COLO668 (cell line): ENCODE measurements around the gene CACNA1E.

ENCODE experiments used
- DNase-seq: peaks from one replicate; lab custom pipeline; 2025; ENCODE audit not compliant: unreplicated experiment; lab: John Stamatoyannopoulos, UW

The CACNA1E gene

DNA sequence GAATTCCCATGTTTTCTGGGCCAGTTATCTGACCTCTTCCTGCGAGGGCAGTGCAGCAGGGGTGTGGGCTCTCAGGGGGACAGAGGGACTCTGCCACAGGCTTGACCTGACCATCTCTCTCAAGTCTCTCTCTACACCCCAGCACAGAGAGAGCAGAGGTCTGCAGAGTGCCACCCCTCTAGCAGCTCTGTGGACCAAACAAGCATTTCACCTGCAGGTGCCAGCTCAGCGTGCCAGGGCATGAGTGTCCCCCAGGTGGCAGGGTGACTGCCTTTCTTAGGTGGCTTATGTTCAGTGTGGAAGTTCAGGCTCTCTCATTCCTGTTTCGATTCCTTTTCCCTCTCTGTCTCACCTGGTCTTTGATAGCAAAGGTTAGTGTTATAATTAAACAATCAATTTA is 191.3 kb downstream of the CACNA1E start:
- peak; percentile 35 for DNase-seq

DNA sequence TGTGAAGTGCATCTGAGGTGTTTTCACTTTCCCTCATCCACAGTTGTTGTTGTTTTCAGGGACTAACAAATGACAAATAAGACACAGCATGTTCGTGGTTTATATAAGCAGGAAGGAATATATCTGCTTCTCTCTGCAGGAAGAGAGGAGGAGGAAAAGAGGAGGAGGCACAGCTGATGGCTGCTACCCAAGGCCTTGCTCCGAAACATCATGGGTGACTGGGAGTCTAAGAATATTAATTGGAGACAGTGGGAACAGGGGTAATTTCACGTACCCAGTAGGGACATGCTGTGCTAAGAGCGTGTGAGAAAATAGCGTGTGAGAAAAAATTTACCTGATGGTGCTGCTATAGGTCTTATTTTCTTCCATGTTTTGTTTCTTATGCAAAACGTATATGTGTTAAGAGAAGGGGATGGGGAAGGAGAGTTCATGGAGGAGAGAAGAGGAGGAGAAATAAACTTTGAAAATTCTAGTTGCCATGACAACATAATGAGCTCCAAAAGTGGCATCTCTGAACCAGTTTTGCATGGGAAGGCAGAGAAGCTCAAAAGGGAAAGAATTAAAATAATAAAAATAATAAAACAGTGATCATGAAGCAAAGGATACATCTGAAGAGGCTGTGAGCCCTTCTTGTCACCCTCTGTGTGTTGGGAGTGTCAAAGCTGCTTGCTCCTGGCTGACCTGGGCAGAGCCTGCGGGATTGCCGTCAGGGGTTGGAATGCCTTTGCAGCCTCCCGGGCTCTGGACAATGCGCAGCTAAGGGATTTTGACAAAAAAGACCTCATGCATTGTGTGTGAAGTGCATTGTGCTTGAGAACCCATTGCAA is 192.0 kb downstream of the CACNA1E start:
- DNase-seq: no peak

DNA sequence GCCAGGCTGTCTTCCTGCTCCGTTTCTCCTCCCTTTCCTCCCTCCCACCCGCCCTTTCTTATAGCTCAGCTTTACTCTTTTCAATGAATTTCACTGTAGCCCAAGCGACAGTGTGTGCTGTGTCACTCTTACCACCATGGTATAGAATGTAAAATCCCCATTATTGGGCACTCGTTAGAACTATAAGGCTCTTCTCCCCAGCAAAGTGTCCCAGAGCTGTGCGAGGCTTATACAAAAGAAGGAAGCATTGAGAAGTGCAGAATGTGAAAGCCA is 192.5 kb downstream of the CACNA1E start:
- DNase-seq: no peak

DNA sequence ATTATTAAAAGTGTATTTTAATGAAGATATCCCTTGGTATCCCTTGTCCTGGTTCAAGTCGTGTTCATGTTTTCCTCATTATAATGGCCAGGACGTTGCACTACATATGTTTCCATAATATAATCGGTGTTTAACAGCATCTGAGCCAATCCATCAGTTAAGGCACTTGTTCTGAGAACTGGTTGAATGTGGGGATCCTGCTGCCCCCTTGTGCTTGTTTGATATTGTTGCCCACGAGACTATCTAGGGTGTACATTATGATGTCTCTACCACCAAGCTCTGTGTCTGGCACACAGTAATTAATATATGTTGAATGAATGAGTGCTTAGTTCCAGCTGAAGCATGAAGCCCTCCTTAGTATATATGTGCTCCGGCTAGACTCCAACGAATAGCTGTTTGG is 193.0 kb downstream of the CACNA1E start:
- peak; percentile 54 for DNase-seq

DNA sequence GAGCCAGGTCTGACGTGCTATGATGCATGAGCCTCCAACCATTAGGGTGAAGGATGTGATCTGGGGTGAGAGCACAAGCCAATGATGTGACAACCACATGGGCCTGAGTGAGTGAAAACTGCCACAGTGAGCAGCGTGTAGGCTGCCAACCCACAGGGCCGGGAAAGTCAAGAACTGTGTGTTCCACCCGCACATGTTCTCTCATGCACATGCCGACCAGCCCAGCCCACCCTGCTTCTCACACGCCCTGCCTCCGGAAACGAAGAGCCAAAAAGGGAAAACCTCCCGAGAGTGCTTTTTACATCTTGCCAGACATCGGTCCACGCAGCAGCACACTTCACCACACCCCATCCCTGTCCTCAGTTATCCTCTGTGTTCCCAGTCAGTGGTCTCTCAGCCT is 197.0 kb downstream of the CACNA1E start:
- DNase-seq: no peak

DNA sequence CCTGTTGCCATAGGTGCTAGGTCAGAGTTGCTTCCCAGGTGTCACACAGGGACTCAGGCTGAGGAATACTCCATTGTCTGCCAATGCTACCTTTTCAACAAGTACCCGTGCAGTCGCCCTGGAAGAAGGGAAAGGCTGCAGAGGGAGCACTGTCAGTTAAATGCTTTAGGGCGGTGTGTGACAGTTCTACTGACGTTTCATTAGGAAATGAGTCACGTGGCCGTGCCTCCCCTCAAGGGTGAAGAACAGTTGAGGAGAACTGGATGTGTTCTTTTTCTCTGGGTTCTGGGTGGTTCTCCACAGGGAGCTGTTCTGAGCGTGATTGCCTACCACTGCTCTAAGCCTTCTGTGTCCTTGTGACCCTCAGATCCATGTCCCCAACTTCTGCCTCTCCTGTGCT is 197.6 kb downstream of the CACNA1E start:
- no peak for DNase-seq

DNA sequence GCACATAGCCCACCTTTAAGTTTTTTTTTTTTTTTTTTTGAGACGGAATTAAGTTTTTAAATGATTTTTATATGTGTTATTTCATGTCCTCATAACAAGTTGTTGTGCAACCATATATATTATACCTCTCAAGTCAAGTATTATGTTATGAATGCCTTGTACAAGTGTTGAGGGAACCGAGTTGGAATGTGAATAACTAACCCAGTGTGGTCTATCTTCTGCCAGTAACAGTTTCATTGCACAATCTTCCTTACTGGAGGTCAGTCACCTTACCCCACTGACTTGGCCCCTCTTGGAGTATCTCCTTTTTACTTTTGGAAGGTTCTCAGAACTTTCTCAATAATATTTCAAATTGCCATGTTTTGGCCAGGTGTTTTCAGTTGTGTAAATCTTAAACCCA is 201.9 kb downstream of the CACNA1E start:
- no peak for DNase-seq

DNA sequence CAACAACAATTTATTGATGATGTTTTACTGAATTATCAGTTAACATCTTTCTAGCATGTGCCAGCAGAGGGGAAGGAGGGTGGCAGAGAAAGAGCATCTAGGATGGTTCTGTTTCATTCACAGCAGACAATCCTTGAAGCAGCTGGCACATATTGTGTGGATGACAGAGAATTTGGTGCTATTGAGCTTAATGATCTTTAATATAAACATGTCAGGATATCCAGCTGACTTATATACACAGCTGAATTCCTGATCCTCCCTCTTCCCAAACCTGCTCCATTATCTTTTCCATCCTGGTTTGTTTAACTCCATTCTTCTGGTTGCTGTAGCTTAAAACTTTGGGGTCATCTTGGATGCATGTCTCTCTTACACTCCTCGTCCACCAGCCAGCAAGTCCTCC is 218.6 kb downstream of the CACNA1E start:
- DNase-seq: no peak

DNA sequence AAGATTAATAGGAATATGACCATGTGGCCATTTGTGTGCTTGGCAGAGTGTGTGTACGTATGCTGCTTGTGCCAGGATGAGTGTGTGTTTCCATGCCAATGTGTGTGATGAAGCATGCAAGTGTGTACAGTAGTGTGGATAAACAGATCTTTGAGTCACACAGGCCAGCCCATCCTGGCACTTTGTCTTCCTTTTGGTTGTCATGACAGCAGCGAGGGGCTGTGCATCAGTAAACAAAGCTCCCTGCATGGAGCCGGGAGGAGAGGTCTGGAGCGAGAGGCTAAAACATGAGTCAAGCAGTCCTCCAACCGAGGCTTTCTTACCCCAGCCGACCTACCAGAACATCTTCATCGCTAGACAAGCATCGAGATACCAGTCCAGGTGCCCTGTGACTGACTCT is 221.2 kb downstream of the CACNA1E start:
- peak; percentile 60 for DNase-seq

DNA sequence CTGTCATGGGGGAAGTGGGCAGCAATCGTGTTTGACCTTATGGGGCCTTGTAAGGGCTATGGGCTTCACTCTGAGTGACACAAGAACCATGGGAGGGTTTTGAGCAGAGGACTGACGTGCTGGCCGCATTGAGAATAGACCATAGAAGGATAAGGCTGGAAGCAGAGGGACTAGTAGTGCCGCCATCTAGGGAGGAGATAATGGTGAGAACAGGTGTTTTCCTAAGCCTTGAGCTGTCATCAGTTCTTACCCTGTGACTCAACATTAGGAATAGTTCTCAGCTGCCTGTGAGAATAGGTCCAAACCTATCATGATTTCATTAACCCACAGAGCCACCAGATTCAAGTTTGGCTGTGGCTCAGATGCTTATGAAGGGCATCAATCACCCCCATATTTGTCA is 228.5 kb downstream of the CACNA1E start:
- DNase-seq: no peak

DNA sequence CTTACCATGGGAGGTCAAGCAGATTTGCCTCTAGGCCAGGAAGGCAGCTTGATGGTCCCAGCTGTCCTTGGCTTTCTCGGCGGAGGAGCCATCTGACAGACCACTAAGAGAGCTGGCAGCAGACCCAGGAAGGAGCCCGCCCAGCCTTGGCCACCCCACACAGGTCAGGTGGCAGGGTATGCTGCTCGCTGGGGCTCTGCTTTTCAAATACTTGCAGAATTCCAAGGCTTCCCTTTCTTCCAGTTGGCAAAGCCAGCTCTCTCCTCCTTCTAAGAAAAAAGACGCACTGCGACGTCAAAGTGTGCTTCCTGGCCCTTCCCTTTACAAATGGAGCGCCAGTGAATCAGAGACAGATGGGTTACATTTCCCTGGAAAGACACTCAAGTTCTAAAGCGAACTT is 229.4 kb downstream of the CACNA1E start:
- no peak for DNase-seq

DNA sequence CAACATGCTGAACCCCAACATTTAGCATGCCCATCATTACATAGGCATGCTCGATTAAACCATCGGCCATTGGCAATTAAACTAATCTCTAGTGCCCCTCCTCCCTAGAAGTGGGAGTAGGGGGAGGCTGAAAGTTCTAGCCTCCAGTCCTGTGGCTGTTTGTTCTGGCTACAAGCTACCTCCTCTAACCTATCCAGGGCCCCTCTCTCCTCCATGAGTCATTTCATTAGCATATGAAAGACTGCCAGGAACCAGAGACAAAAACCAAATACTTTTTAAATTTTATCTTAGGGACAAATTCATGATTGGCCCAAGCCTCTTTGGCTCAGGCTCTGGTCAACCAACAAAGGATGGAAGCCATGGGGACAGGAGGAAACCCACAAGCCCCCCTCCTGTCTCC is 231.1 kb downstream of the CACNA1E start:
- no peak for DNase-seq

DNA sequence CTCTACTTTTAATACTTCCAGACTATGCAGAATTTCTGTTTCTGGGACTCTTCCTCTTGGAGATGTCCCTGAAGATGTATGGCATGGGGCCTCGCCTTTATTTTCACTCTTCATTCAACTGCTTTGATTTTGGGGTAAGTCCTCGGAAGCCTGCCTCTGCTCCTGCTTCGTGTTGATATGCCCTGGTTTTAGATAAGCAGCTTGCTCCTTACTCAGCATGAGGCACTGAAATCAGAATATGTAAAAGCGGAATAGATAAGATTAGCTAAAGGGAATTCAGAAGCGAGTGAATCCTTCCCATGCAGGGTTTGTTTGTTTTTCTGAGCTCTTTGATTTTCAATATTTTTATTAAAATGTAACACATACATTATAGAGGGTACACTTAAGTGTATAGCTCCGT is 234.7 kb downstream of the CACNA1E start:
- no peak for DNase-seq

DNA sequence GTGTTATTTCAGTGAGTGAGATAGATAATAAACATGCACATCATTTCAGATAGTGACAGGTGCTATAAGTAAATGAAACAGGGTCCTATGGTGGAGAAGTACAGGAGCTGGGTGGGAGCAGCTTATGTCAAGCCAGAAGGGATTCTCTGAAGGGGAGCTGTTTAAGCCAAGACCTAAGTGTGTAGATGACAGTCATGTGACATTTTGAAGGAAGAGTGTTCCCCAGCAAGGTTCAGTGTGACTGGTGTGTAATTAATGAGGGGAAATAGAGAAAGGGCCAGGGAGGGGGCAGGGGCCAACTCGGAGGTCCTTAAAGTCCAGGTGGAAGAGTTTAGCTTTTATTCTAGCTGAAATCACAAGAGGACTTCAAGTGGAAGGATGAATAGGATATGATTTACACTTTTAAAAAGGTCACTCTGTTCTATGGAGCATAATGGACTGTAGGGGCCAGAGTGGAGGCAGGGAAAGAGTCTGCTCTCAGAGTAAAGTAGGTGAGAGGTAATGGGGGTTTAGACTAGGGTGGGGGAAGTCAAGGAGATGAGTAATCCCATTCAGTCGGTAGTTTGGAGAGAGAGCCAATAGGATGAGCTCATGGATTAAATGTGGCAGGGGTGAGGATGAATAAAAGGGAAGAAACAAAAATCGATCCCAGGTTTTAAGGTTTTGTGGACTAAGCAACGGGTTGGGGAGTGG is 243.1 kb downstream of the CACNA1E start:
- DNase-seq: no peak

DNA sequence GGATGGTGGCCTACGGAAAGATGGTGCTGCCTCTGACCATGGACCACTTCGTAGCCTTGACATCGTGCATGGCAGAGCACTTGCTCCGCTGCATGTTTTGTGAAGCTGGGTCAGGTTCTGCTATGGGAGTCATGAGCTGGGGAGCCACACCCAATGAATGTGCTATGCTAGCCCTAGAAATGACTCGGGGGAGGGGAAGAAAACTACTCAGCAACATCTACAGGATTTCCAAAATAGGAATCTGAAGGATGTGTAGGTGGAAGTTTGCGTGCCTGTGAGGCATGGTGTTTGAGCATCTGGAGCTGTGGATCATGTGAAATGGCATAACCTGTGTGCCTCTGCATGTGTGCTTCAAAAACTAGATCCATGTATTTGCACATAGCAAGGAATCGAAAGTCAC is 247.3 kb downstream of the CACNA1E start:
- DNase-seq: no peak

DNA sequence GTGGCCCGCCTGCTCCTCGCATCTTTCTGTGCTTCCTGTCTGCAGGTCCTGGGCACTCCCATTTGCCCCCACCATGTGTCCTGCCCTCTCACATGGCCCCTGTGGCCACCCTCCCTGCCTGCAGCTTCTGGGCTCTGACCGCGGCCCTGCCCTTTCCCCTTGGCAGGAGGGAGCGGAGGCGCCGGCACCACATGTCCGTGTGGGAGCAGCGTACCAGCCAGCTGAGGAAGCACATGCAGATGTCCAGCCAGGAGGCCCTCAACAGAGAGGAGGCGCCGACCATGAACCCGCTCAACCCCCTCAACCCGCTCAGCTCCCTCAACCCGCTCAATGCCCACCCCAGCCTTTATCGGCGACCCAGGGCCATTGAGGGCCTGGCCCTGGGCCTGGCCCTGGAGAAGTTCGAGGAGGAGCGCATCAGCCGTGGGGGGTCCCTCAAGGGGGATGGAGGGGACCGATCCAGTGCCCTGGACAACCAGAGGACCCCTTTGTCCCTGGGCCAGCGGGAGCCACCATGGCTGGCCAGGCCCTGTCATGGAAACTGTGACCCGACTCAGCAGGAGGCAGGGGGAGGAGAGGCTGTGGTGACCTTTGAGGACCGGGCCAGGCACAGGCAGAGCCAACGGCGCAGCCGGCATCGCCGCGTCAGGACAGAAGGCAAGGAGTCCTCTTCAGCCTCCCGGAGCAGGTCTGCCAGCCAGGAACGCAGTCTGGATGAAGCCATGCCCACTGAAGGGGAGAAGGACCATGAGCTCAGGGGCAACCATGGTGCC is 249.1 kb downstream of the CACNA1E start:
- DNase-seq: no peak

DNA sequence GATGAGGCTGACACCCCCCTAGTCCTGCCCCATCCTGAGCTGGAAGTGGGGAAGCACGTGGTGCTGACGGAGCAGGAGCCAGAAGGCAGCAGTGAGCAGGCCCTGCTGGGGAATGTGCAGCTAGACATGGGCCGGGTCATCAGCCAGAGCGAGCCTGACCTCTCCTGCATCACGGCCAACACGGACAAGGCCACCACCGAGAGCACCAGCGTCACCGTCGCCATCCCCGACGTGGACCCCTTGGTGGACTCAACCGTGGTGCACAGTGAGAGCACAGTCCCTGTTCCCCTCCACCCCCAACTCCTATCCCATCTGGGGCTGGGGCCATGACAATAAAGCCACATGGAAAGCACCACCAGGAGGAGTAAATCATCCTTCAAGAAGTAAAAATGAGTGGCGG is 250.2 kb downstream of the CACNA1E start:
- no peak for DNase-seq

DNA sequence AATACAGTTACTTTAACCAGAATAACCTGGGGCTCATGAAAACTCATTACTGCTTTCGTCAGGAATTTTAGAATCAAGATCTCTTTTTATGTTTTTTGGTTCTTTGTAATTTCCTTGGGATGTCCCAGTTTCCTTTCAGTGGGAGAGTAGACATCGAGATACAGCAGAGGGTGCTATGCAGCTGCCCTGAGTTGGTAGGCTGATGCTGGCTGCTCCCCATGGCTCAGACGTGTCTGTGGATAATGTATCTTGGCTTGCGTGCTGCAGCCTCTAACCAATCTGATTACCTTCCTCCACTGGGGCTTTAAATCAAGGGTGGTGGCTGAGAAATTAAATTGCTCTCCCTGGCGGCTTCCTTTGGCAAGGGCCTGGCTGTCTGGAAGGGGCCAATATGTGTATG is 253.7 kb downstream of the CACNA1E start:
- DNase-seq: no peak

DNA sequence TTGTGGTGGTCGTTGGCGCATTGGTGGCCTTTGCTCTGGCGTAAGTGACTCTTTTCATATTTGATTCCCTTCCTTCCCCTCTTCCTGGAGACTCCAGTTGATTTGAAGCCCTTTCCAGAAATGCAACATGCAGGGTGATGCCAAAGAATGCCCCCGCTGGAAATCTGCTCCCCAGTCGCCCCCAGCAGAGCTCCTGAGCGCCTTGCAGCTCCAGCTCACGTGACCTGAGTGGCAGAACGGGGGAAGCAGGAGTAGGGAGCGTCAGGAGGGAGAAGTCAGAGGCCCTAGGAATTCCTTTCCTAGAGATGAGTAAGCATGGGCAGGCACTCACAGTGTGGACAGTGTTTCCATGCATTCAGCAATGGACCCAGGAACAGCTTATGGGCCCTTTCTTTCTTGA is 255.9 kb downstream of the CACNA1E start:
- DNase-seq: no peak

DNA sequence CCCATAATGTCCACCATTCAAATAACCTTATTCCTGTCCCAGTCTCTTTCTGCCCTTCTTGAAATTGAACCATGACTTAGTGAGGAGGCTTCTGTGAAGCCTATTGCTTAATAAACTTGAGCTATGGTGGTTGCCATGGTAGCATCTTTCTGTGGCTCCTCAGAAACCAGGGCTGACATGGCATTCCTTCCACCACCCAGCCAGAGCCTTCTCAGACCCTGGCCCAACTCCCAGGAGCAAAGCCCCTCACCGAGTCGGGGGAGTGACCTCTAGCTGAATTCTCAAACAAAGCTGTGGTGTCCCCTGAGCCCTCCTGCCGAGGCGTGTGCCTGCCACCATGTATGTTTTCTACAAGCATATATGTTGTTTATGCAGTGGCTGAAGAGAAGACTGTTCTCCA is 259.1 kb downstream of the CACNA1E start:
- DNase-seq: no peak

DNA sequence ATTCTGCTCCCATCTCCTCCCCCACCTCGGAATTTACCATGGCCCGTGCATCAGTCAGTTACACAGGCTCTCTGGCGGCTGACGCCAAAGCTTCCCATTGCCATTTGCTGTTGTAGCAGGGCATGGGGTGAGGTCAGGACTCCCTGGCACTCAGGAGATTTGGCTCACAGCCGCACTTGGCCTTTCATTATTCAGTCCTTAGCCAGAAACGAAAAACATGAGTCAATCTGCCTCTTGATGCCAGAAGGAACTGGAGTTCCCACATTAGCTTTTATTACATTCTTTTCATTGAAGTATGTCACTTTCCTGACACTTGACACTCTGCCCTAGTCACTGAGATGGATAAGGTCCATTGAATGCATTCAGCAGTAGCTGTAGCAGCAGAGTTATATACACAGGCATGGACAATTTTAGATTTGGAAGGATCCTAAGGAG is 260.6 kb downstream of the CACNA1E start:
- no peak for DNase-seq

DNA sequence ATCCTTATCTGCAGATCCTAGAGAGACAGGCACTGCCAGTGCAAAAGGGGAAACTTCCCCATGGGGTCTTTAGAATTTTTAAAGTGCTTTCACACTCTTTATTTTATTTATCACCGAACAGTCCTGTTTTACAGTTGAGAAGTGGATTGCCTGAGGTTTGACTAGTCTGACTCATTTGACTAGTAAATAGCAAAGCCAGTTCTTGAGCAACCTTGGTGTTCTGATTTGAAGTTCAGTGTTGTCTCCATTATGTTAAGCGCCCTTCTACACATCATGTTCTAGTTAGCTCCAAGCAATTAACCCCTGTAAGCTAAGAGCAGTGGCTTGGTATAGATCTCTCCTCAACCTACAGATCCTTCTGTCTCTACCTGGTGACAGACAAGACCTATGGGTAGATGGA is 262.9 kb downstream of the CACNA1E start:
- DNase-seq: no peak
